A673 (cell line): ENCODE measurements around the gene B9D2. TPM values are rescaled to one million over a fixed set of nuclear protein-coding genes. Genes with fewer than 3 reads are reported as not detected.
"Not testable (repeated sequence)": the region's sequence is repeated elsewhere in the genome, so short reads cannot be mapped to it uniquely, and the experiment has no call there.

Experiments used
- BruUV-seq: library from RNA; stranded (reverse); fragments of 400-500 nt; replicated peaks from 2 replicates; lab custom pipeline; 2021; lab: Mats Ljungman, UMichigan
- CTCF ChIA-PET: fragments of 300-600 bp; sonication (Branson Sonifier 250); formaldehyde crosslinking; loops from one replicate; lab custom pipeline; 2022; ENCODE audit warnings: antibody characterized with exemption; lab: Charles Lee
- POLR2A ChIA-PET: fragments of 300-600 bp; sonication (Branson Sonifier 250); formaldehyde crosslinking; loops from one replicate; lab custom pipeline; 2022; ENCODE audit warnings: antibody characterized with exemption; ENCODE audit not compliant: low non-redundant PET; lab: Charles Lee
- DNase-seq: peaks from one replicate; pipeline ENCODE4 v3.0.0-alpha.2; 2015; ENCODE audit warnings: low spot score
- H3K27ac ChIP-seq: fragments of 200-600 bp; sonication (generic); 2 replicates; pipeline ENCODE4 v1.5.1; 2016; ENCODE audit warnings: mixed run types, low read depth, mild to moderate bottlenecking, mixed read lengths, antibody characterized with exemption, low read length; ENCODE audit not compliant: poor library complexity, severe bottlenecking
- H3K27me3 ChIP-seq: fragments of 200-600 bp; sonication (generic); replicated peaks from 2 replicates; pipeline ENCODE4 v1.6.1; 2017; ENCODE audit warnings: mixed run types, low read depth, mild to moderate bottlenecking, mixed read lengths, antibody characterized with exemption, low read length; ENCODE audit not compliant: insufficient read depth, poor library complexity
- H3K36me3 ChIP-seq: fragments of 200-600 bp; sonication (generic); 2 replicates; pipeline ENCODE4 v1.6.1; 2016; ENCODE audit warnings: mixed run types, mild to moderate bottlenecking, mixed read lengths, antibody characterized with exemption, low read length; ENCODE audit not compliant: insufficient read depth, poor library complexity, severe bottlenecking
- H3K4me1 ChIP-seq: fragments of 200-600 bp; sonication (generic); 2 replicates; pipeline ENCODE4 v1.6.1; 2017; ENCODE audit warnings: mixed run types, mild to moderate bottlenecking, mixed read lengths, antibody characterized with exemption, low read length; ENCODE audit not compliant: insufficient read depth, poor library complexity, severe bottlenecking
- H3K4me3 ChIP-seq: fragments of 200-600 bp; sonication (generic); 2 replicates; pipeline ENCODE4 v1.5.1; 2016; ENCODE audit warnings: low read depth, mixed run types, mild to moderate bottlenecking, mixed read lengths, low read length; ENCODE audit not compliant: poor library complexity, severe bottlenecking
- H3K9me3 ChIP-seq: fragments of 200-600 bp; sonication (generic); 2 replicates; pipeline ENCODE4 v1.6.1; 2016; ENCODE audit warnings: mixed run types, low read depth, mild to moderate bottlenecking, mixed read lengths, antibody characterized with exemption, low read length; ENCODE audit not compliant: poor library complexity, severe bottlenecking
- CTCF ChIP-seq: fragments of 300-800, 200-600 bp; sonication (generic); conservative IDR thresholded peaks from 2 replicates; pipeline ENCODE4 v1.5.1; 2017; ENCODE audit warnings: low read depth, mild to moderate bottlenecking, antibody characterized with exemption, low read length, moderate library complexity, mixed read lengths
- EZH2 ChIP-seq: fragments of 200-600 bp; sonication (generic); IDR thresholded peaks from 2 replicates; pipeline ENCODE4 v1.6.1; 2017; ENCODE audit warnings: borderline replicate concordance, low read depth, mild to moderate bottlenecking, mixed read lengths, antibody characterized with exemption, low read length; ENCODE audit not compliant: poor library complexity, severe bottlenecking
- intact Hi-C: fragments of 100-400 bp; cut with micrococcal nuclease; formaldehyde crosslinking; loops from one replicate; pipeline ENCODE4 v1.10.0; 2022; ENCODE audit not compliant: unreplicated experiment
- total RNA-seq: library from RNA; stranded (reverse); gene quantifications from 2 replicates; pipeline ENCODE4 v1.2.3, GENCODE V29; 2021

B9D2 gene
- total RNA-seq, 1 experiment from 2014 or later, result 10.7 TPM

GRCh38 chr19:41352279-41352608 lies 11.7 kb downstream of the B9D2 start:
- POLR2A ChIA-PET, result no interaction called here

GRCh38 chr19:41351339-41352245 lies 12.4 kb downstream of the B9D2 start:
- POLR2A ChIA-PET, result no interaction called here
- intact Hi-C loops, result no loop called here
- H3K27me3 ChIP-seq, result no peaks in the 10 kb centered on the region
- TF ChIP-seq CTCF (no peak), EZH2 (no peak)
- H3K36me3 ChIP-seq, result peaks cover 8% of the 10 kb centered on the region
- H3K4me3 ChIP-seq, result peak overlapping the region; percentile 98
- H3K9me3 ChIP-seq, result no peaks in the 10 kb centered on the region
- no peak overlapping the region for H3K27ac ChIP-seq
- CTCF ChIA-PET, result interaction anchor here (0.5 to 0.7 kb wide), 2 partner anchors 212 to 485 kb away, joined by 3 read pairs; no protein-coding TSS in a partner anchor
- DNase-seq, result no peak
- H3K4me1 ChIP-seq, result peaks cover 11% of the 10 kb centered on the region
- no TSS peak for BruUV-seq

More at GRCh38 chr19:41352279-41352608, 11.7 kb downstream of the B9D2 start:
- no peak for TF ChIP-seq EZH2
- no peak for TF ChIP-seq CTCF
- intact Hi-C loops, result no loop called here
- Histone ChIP-seq H3K27ac (peak overlapping the region; percentile 80), H3K9me3 (no peaks in the 10 kb centered on the region), H3K36me3 (peaks cover 4% of the 10 kb centered on the region), H3K4me1 (peaks cover 11% of the 10 kb centered on the region), H3K27me3 (no peaks in the 10 kb centered on the region), H3K4me3 (peak overlapping the region; percentile 98)
- BruUV-seq, result no TSS peak
- CTCF ChIA-PET, result interaction anchor here (0.7 to 1.1 kb wide), 2 partner anchors 148 to 484 kb away, joined by 3 read pairs; no protein-coding TSS in a partner anchor
- no peak for DNase-seq

GRCh38 chr19:41350735-41351338 lies 13.1 kb downstream of the B9D2 start:
- Histone ChIP-seq H3K4me3 (peak overlapping the region; percentile 98), H3K36me3 (peaks cover 13% of the 10 kb centered on the region), H3K27me3 (no peaks in the 10 kb centered on the region), H3K9me3 (no peaks in the 10 kb centered on the region), H3K27ac (no peak overlapping the region), H3K4me1 (peaks cover 11% of the 10 kb centered on the region)
- ChIA-PET CTCF (interaction anchor here (0.6 kb wide), 1 partner anchor 147 kb away, joined by 4 read pairs; no protein-coding TSS in a partner anchor), POLR2A (no interaction called here)
- TF ChIP-seq EZH2, result no peak
- TF ChIP-seq CTCF, result no peak
- no TSS peak for BruUV-seq
- no peak for DNase-seq
- intact Hi-C loops, result no loop called here

GRCh38 chr19:41346916-41347315 lies 17.0 kb downstream of the B9D2 start:
- CTCF ChIA-PET, POLR2A ChIA-PET, H3K27ac ChIP-seq, H3K4me1 ChIP-seq, intact Hi-C loops, H3K9me3 ChIP-seq, BruUV-seq, H3K27me3 ChIP-seq, H3K4me3 ChIP-seq, DNase-seq: not testable (repeated sequence)
- peaks cover 34% of the 10 kb centered on the region for H3K36me3 ChIP-seq
